Stimulated activated CD4-positive, alpha-beta T cell treated with anti-CD3 and anti-CD28 coated beads, Interleukin-15, amount 100 ng/mL, for 48 hours (primary cell): ENCODE data around the gene MARCHF7.
"Not testable (repeated sequence)": the region's sequence is repeated elsewhere in the genome, so short reads cannot be mapped to it uniquely, and the experiment has no call there.

ENCODE experiments used
- DNase-seq, 2 donors: peaks; one replicate each; pipeline ENCODE4 v3.0.0-alpha.2; 2020; ENCODE audit warnings: low read depth in 2 of 2

Gene MARCHF7

GRCh38 chr2:159716857-159717256 is 4.6 kb downstream of the MARCHF7 start:
- DNase-seq = no peak

GRCh38 chr2:159720676-159721075 is 8.4 kb downstream of the MARCHF7 start:
- DNase-seq = no peak

GRCh38 chr2:159722580-159722979 is 10.3 kb downstream of the MARCHF7 start:
- no peak for DNase-seq

GRCh38 chr2:159724795-159725572 is 12.7 kb downstream of the MARCHF7 start:
- not testable (repeated sequence) for DNase-seq

- DNase-seq = no peak
These were observed 13.4 kb downstream of the MARCHF7 start for GRCh38 chr2:159725713-159726112.

GRCh38 chr2:159728629-159729028 is 16.3 kb downstream of the MARCHF7 start:
- no peak for DNase-seq

GRCh38 chr2:159735648-159736047 is 23.3 kb downstream of the MARCHF7 start:
- DNase-seq = no peak

- DNase-seq = no peak
These were observed 23.7 kb downstream of the MARCHF7 start for GRCh38 chr2:159736048-159736447.

- no peak for DNase-seq
These were observed 25.1 kb downstream of the MARCHF7 start for GRCh38 chr2:159737292-159737916.

GRCh38 chr2:159737917-159738296 is 25.6 kb downstream of the MARCHF7 start:
- DNase-seq = no peak

- DNase-seq = no peak
These were observed 26.4 kb downstream of the MARCHF7 start for GRCh38 chr2:159738509-159739390.

GRCh38 chr2:159742846-159743245 is 30.5 kb downstream of the MARCHF7 start:
- DNase-seq = no peak

- no peak for DNase-seq
These were observed 32.1 kb downstream of the MARCHF7 start for GRCh38 chr2:159744363-159744762.

GRCh38 chr2:159745237-159745636 is 32.9 kb downstream of the MARCHF7 start:
- not testable (repeated sequence) for DNase-seq

- DNase-seq = no peak
These were observed 35.8 kb downstream of the MARCHF7 start for GRCh38 chr2:159748089-159748488.

- no peak for DNase-seq
These were observed 38.6 kb downstream of the MARCHF7 start for GRCh38 chr2:159750873-159751272.

- DNase-seq = no peak
These were observed 41.5 kb downstream of the MARCHF7 start for GRCh38 chr2:159753797-159754196.

- DNase-seq = no peak
These were observed 42.7 kb downstream of the MARCHF7 start for GRCh38 chr2:159755014-159755413.

- no peak for DNase-seq
These were observed 43.5 kb downstream of the MARCHF7 start for GRCh38 chr2:159755788-159756187.

GRCh38 chr2:159758239-159758638 is 45.9 kb downstream of the MARCHF7 start:
- DNase-seq = no peak

- DNase-seq = no peak
These were observed 46.4 kb downstream of the MARCHF7 start for GRCh38 chr2:159758686-159759085.

- DNase-seq = no peak
These were observed 47.3 kb downstream of the MARCHF7 start for GRCh38 chr2:159759577-159759976.
